K562 (cell line): ENCODE measurements around the gene PARP1. TPM values are rescaled to one million over a fixed set of nuclear protein-coding genes. Genes with fewer than 3 reads are reported as not detected.

Experiments used
- AFF4 ChIP-seq: sonication (generic); formaldehyde crosslinking; IDR thresholded peaks from 2 replicates; pipeline ENCODE4 v1.8.0; 2023; ENCODE audit warnings: mild to moderate bottlenecking, missing genetic modification reagents
- BCOR ChIP-seq: fragments of 450-650 bp; IDR thresholded peaks from 2 replicates; pipeline ENCODE4 v1.6.1; 2016
- C11orf30 ChIP-seq: fragments of 450-650 bp; IDR thresholded peaks from 2 replicates; pipeline ENCODE4 v1.6.1; 2016; ENCODE audit warnings: low read depth, mild to moderate bottlenecking
- CBFA2T3 ChIP-seq: fragments of 450-650 bp; IDR thresholded peaks from 2 replicates; pipeline ENCODE4 v1.6.1; 2017
- COPS2 ChIP-seq: fragments of 450-650 bp; conservative IDR thresholded peaks from 2 replicates; pipeline ENCODE4 v1.6.1; 2016; ENCODE audit warnings: mild to moderate bottlenecking, moderate library complexity
- CTBP1 ChIP-seq: fragments of 450-650 bp; IDR thresholded peaks from 2 replicates; pipeline ENCODE4 v1.6.1; 2016; ENCODE audit warnings: borderline replicate concordance
- ETV1 ChIP-seq: fragments of 450-650 bp; conservative IDR thresholded peaks from 2 replicates; pipeline ENCODE4 v1.6.1; 2016; ENCODE audit warnings: missing genetic modification characterization, control low read depth, low read depth, missing compliant biosample characterization
- FOXK2 ChIP-seq, 2 experiments: fragments of 450-650 bp; IDR thresholded peaks in 1 of 2; conservative IDR thresholded peaks in 1 of 2; 2 replicates each; pipeline ENCODE4 v1.6.1; 2016; ENCODE audit warnings: low read depth in 2 of 2, mild to moderate bottlenecking in 1 of 2
- NBN ChIP-seq: fragments of 450-650 bp; IDR thresholded peaks from 2 replicates; pipeline ENCODE4 v1.6.1; 2016; ENCODE audit warnings: low read depth, mild to moderate bottlenecking
- RCOR1 ChIP-seq, 2 experiments: IDR thresholded peaks; 2 replicates each; pipeline ENCODE4 v1.6.1; 2012; ENCODE audit warnings: low read depth in 2 of 2, low read length in 2 of 2, borderline replicate concordance in 1 of 2, improper control_type of control experiment in 1 of 2
- SMARCA4 ChIP-seq: fragments of 450-650 bp; IDR thresholded peaks from 2 replicates; pipeline ENCODE4 v1.6.1; 2016
- ZFP30 ChIP-seq: fragments of 250-450 bp; sonication (Bioruptor Pico); IDR thresholded peaks from 2 replicates; pipeline ENCODE4 v1.8.0; 2022; ENCODE audit warnings: moderate library complexity, mild to moderate bottlenecking, inconsistent platforms, borderline replicate concordance
- ZNF184 ChIP-seq: sonication (generic); formaldehyde crosslinking; IDR thresholded peaks from 2 replicates; pipeline ENCODE4 v1.5.0; 2020; ENCODE audit warnings: missing genetic modification reagents
- ZNF408 ChIP-seq: fragments of 250-450 bp; sonication (Bioruptor Pico); IDR thresholded peaks from 2 replicates; pipeline ENCODE4 v1.4.0; 2020; ENCODE audit warnings: low read depth, mild to moderate bottlenecking, moderate library complexity
- ZNF785 ChIP-seq: fragments of 250-450 bp; sonication (Bioruptor Pico); IDR thresholded peaks from 2 replicates; pipeline ENCODE4 v1.4.0; 2020; ENCODE audit warnings: mild to moderate bottlenecking
- polyA plus RNA-seq, 8 experiments: library from polyadenylated mRNA; depleted of rRNA in 4 of 8; stranded (reverse) in 5 of 8; unstranded in 3 of 8; fragments of >200 nt; fragmentation: Nextera tagmentation in 2 of 8; fragmentation: Illumina TruSeq in 1 of 8; extraction: Ambion mirVana in 2 of 8; extraction: Trizol in 1 of 8; gene quantifications; 2 replicates each; pipeline versions ENCODE4 v1.2.1 to v1.2.3, GENCODE V29; 2011 to 2014; ENCODE audit warnings: inconsistent platforms in 1 of 8, missing spikeins in 1 of 8
- total RNA-seq, 7 experiments: library from RNA; depleted of rRNA in 6 of 7; stranded (reverse); fragments of >200 nt in 6 of 7; fragmentation: Illumina TruSeq in 2 of 7; extraction: Trizol in 2 of 7; gene quantifications; 2 replicates each; pipeline versions ENCODE4 v1.2.1 to v1.2.3, GENCODE V29; 2011 to 2021; ENCODE audit warnings: low replicate concordance in 1 of 7

The PARP1 gene
- total and polyA plus RNA-seq, 9 of the 15 experiments (the other 6 are each of a cell fraction or from before 2014, with no cell fraction given) = 121 to 306 (median 250) TPM

- TF ChIP-seq AFF4 (CRISPR knock-in tag) = no peak
- TF ChIP-seq CTBP1 = no peak
- no peak for TF ChIP-seq C11orf30
- peak in 1 of 2 experiments; percentile 33; a peak in 1 of 4 replicates for TF ChIP-seq RCOR1 (IDR thresholded peaks at IDR 0.05; ENCODE audit: borderline replicate concordance in 1 of 2, low read depth in 2 of 2, low read length in 2 of 2)
- TF ChIP-seq SMARCA4 = peak; percentile 50; the same call in 1 of the 2 replicates
- no peak for TF ChIP-seq ZNF184 (CRISPR knock-in tag)
- TF ChIP-seq FOXK2 (conservative IDR thresholded peaks at IDR 0.05 in 1 of 2, IDR thresholded peaks at IDR 0.05 in 1 of 2; ENCODE audit: low read depth in 2 of 2) = no peak
- TF ChIP-seq ZFP30 = no peak
- TF ChIP-seq CBFA2T3 = peak; percentile 66
- TF ChIP-seq ZNF785 (CRISPR knock-in tag) = no peak
- peak; percentile 34; the same call in 1 of the 2 replicates for TF ChIP-seq ETV1 (tag)
- no peak for TF ChIP-seq ZNF408 (CRISPR knock-in tag)
- no peak for TF ChIP-seq NBN
- peak; percentile 64; the same call in 1 of the 2 replicates for TF ChIP-seq BCOR
- TF ChIP-seq COPS2 = no peak
Observed at GRCh38 chr1:226405411-226405988, 2.4 kb downstream of the PARP1 start (continued).
